Measurements from ENCODE around the gene METTL24.

METTL24 gene

DNA sequence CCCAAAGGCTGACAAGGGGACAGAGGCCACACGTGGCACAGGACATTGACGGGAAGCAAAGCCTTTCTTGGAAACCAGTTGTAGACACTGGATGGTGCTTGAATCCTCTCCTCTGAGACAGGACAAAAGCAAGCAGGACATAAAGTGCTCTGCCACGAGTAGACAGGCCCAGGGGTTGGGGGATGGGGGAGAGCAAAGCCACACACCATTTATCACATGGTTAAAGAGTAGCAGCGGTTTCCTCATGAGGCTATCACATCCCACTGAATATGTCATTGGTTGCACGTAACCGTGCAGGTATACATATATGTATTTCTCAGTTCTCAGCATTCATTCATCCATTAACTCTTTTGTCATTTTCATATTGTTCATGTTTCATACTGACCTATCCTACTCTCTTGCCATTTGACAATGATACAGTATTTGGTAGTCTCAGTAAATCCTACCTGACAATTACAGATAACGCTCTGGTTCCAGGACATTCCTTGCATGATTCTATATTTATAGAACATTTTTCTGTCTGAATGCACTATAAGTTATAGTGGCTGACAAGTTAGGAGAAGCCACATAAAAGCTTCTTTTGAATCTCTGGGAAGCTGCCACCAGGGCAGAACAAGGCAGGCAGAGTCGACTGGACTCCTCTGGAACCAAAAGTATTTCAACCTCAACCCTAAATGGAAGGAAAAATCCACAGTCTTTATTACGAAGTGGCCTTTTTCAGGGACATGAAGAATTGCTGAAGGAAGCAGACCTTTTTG lies 23.5 kb downstream of the METTL24 start:
- DNase-seq: no peak

- DNase-seq: no peak
Measured at GRCh38 chr6:110332281-110332680, 25.9 kb downstream of the METTL24 start.

DNA sequence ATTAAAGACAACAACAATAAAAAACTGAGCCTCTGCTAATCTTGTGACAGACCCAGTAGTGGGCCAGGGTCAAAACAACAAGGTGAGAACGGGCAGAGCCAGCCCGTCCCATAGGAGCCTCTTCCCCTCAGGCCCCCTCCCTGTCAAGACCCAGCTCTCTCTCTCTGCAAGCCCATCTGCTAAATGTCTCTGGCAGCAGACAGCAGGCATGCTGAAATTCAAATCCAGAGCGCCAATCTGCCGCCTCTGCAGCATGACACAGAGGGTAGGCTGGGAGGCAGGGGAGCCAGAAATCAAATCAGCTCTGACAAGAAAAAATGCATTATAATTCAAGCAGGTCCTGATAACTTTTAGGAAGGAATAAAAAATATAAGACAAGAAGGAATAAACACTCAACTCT lies 26.3 kb downstream of the METTL24 start:
- peak; percentile 63 for DNase-seq

- DNase-seq: no peak
Measured at GRCh38 chr6:110331390-110331789, 26.8 kb downstream of the METTL24 start.

DNA sequence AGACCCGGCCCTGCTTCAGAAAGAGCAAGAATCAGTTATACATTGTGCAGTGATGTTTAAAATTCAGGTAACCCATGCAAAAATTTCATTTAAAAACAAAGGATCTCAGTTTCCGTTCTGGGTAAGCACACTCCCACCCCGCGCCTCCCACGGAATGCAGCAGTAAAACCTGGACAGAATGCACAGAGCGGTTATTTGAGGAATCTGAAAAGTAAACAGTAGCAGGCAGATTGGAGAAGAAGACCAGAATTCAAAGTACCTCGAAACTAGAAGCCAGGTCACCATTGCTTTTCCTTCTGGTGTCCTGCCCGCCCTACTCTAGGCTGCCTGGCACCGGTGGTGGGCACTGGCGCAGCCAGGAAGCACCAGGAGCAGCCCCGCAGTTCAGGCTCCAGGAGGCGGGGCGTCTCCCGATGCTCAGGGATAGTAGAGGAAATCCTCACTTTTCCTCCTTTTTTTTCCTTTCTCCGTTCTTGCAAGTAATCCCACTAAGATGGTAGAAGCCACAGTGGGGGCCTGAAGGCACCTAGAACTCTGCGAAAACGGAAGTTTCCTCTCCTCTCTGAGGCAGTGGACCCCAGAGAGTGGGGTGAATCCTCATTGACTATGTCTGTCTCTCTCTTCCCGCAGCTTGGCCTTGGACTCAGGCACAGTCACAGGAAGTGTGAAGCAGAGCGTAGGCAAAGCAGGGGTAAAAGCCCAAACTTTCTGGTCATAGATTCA lies 28.3 kb downstream of the METTL24 start:
- peak; percentile 55 for DNase-seq

DNA sequence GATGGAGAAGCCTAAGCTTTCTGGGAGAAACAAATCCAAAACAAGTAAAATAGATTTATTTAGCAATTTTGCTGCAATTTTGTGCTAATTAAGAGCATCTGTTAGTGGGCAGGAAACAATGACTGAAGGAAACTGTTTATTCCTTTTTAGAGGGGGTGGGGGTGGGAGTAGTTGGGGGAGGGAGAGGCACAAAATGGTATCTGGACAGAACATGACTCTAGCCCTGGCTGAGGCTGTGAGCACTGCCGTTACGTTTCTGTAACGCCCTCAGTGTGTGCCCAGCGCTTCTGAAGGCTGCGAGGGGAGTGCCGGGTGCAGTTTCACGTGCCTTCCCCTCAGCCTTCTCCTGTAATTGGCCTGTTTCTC lies 28.8 kb downstream of the METTL24 start:
- no peak for DNase-seq

DNA sequence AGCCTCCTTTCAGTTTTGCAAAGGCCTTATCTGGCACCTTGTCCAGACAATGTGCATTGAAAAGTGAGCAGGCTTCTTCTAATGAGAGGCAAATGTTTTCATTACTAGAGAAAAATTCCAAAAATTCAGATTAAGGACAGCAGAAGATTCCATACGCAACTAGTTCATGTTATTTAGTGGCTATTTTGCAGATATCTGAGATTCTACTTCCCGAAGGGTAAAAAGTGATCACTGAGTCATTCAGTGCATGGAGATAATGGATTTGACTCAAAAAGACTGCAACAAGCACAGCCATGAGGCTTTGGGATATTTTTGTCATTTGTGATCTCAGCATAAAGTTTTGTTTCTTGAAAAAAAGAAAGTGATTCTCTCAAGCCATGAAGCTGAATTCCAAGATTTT lies 29.9 kb downstream of the METTL24 start:
- no peak for DNase-seq

GRCh38 chr6:110327391-110327790 lies 30.8 kb downstream of the METTL24 start:
- DNase-seq: no peak

DNA sequence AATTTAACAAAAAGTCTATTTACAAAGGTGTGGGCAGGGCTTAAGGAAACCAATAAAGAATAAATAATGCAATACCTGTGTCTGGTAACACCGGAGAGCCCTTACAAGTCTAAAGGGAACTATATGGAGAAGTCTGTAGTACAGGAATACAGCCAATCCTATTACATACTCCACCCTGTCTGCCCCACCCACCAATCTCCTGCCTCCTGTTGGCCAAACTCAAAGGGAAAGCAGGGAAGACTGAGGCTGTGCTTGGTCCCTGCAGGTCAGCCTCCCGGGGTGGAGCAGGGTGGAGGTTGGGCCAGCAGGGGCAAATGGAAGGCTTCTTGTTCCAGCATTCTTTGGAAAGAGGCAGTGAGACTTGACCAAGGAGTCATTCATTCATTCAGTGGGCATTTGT lies 31.5 kb downstream of the METTL24 start:
- DNase-seq: no peak

GRCh38 chr6:110326057-110326456 lies 32.1 kb downstream of the METTL24 start:
- no peak for DNase-seq

DNA sequence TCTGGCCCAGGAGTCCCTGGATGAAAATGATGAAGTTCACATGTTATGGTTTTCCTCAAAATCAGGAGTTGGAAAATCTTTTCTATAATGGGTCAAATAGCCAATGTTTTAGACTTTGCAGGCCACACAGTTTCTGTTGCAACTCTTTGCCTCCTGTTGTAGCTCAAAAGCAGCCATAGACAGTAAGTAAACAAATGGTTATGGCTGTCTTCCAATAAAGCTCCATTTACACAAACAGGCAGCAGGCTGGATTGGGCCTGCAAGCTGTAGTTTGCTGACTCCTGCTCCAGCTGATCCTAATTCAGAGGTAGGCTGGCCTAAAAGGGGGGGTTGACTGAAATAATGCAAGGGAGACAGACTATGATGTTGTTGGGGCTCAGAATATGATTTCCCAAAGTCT lies 33.0 kb downstream of the METTL24 start:
- DNase-seq: no peak

DNA sequence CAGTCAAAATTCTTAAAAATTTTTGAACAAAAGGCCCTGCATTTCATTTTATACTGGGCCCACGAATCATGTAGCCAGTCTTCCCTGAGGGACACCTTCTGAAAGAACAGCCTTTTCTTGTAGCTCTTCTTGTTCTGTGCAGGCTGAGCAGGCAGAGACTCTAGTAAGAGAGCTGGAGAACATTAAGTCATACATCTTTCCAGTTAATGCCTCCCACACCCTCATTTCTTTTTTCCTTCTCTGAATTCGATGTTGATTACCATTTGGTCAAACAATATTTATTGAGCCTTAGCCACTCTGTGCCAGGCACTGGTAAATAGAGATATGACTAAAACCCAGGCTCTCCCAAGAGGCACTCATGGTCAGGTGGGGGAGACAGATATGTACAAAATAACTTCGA lies 33.6 kb downstream of the METTL24 start:
- no peak for DNase-seq

- no peak for DNase-seq
Measured at GRCh38 chr6:110323258-110323657, 34.9 kb downstream of the METTL24 start.

DNA sequence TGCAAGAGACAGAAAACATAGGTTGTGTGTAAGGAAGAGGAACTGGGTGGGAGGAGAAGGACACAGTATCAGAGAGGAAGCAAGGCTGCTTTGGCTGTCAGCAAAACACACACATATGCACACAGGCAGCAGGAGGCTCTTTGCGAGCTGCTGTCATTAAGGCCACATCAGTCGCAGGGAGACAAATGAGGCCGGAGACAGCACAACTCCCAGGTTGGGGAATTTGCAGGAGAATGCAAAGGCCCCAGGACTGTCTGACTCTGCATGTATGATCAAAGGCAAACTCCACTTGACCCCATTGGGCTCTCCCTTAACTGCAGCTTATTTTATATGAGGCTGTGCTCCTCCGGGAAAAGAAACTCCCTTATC lies 35.3 kb downstream of the METTL24 start:
- peak; percentile 61 for DNase-seq

- no peak for DNase-seq
Measured at GRCh38 chr6:110322151-110322873, 35.8 kb downstream of the METTL24 start.

DNA sequence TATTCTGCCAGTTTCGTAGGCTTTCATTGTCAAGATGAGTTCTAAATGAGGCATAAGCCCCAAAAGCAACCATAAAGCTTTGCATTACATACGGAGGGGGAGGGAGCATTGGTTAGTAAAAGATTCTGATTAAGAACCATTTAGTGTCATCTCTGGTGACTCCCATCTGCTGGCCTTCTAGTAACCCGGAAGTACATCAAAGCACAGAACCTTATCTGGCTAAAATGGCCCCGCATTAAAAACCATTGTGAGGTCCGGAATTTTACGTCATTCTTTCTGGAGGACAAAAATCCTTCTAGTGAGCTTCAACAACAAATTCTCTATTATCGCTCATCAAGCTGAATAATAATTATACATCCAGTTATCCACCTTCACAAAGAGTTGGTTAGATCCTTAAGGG lies 37.8 kb downstream of the METTL24 start:
- DNase-seq: no peak

DNA sequence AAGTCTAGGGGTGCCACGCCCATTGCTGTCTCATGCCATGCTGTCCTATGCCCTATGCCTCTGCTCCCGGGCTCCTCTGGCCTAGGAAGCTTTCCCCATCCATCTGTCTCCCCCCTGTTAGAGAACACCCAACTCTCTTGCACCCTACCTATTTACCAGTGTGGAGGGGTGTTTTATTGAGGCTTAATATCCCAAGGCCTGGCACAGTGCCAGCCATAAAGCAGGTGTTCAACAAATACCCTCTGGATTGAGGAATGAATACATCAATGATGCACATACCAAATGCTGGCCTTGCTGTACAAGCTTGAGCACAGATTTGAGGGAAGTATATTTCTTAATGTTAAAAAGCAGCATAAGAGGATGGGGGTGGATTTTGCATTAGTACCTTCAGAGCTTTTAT lies 38.3 kb downstream of the METTL24 start:
- no peak for DNase-seq

- DNase-seq: no peak
Measured at GRCh38 chr6:110319381-110319780, 38.8 kb downstream of the METTL24 start.

GRCh38 chr6:110318971-110319370 lies 39.2 kb downstream of the METTL24 start:
- no peak for DNase-seq

- DNase-seq: no peak
Measured at GRCh38 chr6:110317646-110318045, 40.5 kb downstream of the METTL24 start.

DNA sequence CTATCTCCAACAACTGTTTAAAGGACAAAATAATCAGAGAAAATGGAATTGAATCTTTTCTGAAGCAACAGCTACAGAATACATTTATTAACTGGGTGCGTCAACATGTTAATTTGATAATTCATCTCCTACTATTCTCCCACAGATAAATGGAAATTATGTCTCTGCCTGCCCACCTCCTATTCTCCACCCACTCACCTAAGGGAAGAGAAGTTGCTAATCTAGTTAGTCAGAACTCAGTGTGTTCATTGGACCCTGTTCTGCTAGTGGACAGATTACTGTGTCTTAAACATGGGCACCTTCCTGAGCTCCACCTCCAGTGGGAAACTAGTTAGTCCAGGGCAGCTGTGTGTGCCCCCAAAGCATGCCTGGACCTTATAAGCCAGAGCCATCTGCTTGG lies 41.0 kb downstream of the METTL24 start:
- DNase-seq: no peak

GRCh38 chr6:110315869-110316398 lies 42.2 kb downstream of the METTL24 start:
- DNase-seq: no peak

GRCh38 chr6:110315207-110315868 lies 42.8 kb downstream of the METTL24 start:
- DNase-seq: no peak
